Liver (tissue), 9 donors: ENCODE measurements around the gene VDR. TPM values are rescaled to one million over a fixed set of nuclear protein-coding genes. Genes with fewer than 3 reads are reported as not detected.

ENCODE experiments used
- DNase-seq: peaks from one replicate; pipeline ENCODE4 v3.0.0-alpha.2; 2017; ENCODE audit warnings: low spot score
- H3K27ac ChIP-seq, 2 donors: one replicate each; pipeline ENCODE4 v1.7.0; 2013; ENCODE audit warnings: inconsistent platforms in 2 of 2, low read length in 2 of 2, control low read depth in 1 of 2, low read depth in 1 of 2, mild to moderate bottlenecking in 1 of 2
- H3K27me3 ChIP-seq, 4 donors: one replicate each; pipeline versions ENCODE4 v1.6.1 to v1.7.0; 2013; ENCODE audit warnings: low read length in 3 of 4, inconsistent platforms in 1 of 4, mild to moderate bottlenecking in 1 of 4, moderate library complexity in 1 of 4; ENCODE audit not compliant: control insufficient read depth in 4 of 4, insufficient read depth in 4 of 4
- H3K36me3 ChIP-seq, 4 donors: one replicate each; pipeline versions ENCODE4 v1.6.1 to v1.7.0; 2013; ENCODE audit warnings: low read length in 3 of 4, mild to moderate bottlenecking in 3 of 4, low read depth in 1 of 4, moderate library complexity in 1 of 4; ENCODE audit not compliant: control insufficient read depth in 4 of 4, insufficient read depth in 3 of 4
- H3K4me1 ChIP-seq, 4 donors: one replicate each; pipeline versions ENCODE4 v1.6.1 to v1.7.0; 2013; ENCODE audit warnings: low read length in 3 of 4, mild to moderate bottlenecking in 3 of 4, moderate library complexity in 1 of 4; ENCODE audit not compliant: control insufficient read depth in 4 of 4, insufficient read depth in 4 of 4
- H3K4me3 ChIP-seq, 3 donors: one replicate each; pipeline versions ENCODE4 v1.6.1 to v1.7.0; 2013; ENCODE audit warnings: low read length in 3 of 3, control low read depth in 1 of 3, low read depth in 1 of 3, mild to moderate bottlenecking in 1 of 3
- H3K9ac ChIP-seq, 2 donors: one replicate each; pipeline ENCODE4 v1.7.0; 2013; ENCODE audit warnings: low read length in 2 of 2, mild to moderate bottlenecking in 2 of 2, moderate library complexity in 2 of 2, control low read depth in 1 of 2, low read depth in 1 of 2
- H3K9me3 ChIP-seq, 4 donors: one replicate each; pipeline versions ENCODE4 v1.6.1 to v1.7.0; 2013; ENCODE audit warnings: low read length in 3 of 4; ENCODE audit not compliant: control insufficient read depth in 4 of 4
- ATF3 ChIP-seq: IDR thresholded peaks from 2 replicates; pipeline ENCODE4 v1.6.1; 2016; ENCODE audit warnings: antibody characterized with exemption
- CTCF ChIP-seq: fragments of 150-350 bp; IDR thresholded peaks from 2 replicates; pipeline ENCODE4 v1.5.1; 2017; ENCODE audit warnings: improper control_type of control experiment, low read depth, low read length; ENCODE audit not compliant: missing input control
- EGR1 ChIP-seq, 2 donors: IDR thresholded peaks; 2 replicates each; pipeline ENCODE4 v1.6.1; 2016 to 2018; ENCODE audit warnings: antibody characterized with exemption in 2 of 2, low read depth in 2 of 2
- FOXA1 ChIP-seq: IDR thresholded peaks from 2 replicates; pipeline ENCODE4 v1.6.1; 2016; ENCODE audit warnings: antibody characterized with exemption
- FOXA2 ChIP-seq: IDR thresholded peaks from 2 replicates; pipeline ENCODE4 v1.6.1; 2016; ENCODE audit warnings: antibody characterized with exemption
- GABPA ChIP-seq, 2 donors: IDR thresholded peaks in 1 of 2; conservative IDR thresholded peaks in 1 of 2; 2 replicates each; pipeline ENCODE4 v1.6.1; 2016; ENCODE audit warnings: antibody characterized with exemption in 2 of 2, mild to moderate bottlenecking in 1 of 2, moderate library complexity in 1 of 2
- HNF4A ChIP-seq, 2 donors: conservative IDR thresholded peaks; 2 replicates each; pipeline ENCODE4 v1.6.1; 2016; ENCODE audit warnings: antibody characterized with exemption in 2 of 2, mild to moderate bottlenecking in 2 of 2
- HNF4G ChIP-seq: IDR thresholded peaks from 2 replicates; pipeline ENCODE4 v1.6.1; 2016; ENCODE audit warnings: antibody characterized with exemption
- MAX ChIP-seq: IDR thresholded peaks from 2 replicates; pipeline ENCODE4 v1.6.1; 2016; ENCODE audit warnings: antibody characterized with exemption
- NR2F2 ChIP-seq: IDR thresholded peaks from 2 replicates; pipeline ENCODE4 v1.6.1; 2016; ENCODE audit warnings: antibody characterized with exemption
- RAD21 ChIP-seq, 2 donors: IDR thresholded peaks; 2 replicates each; pipeline ENCODE4 v1.6.1; 2016; ENCODE audit warnings: antibody characterized with exemption in 2 of 2, mild to moderate bottlenecking in 2 of 2
- RXRA ChIP-seq, 2 donors: IDR thresholded peaks; 2 replicates each; pipeline ENCODE4 v1.6.1; 2017 to 2018; ENCODE audit warnings: antibody characterized with exemption in 2 of 2, mild to moderate bottlenecking in 1 of 2
- SP1 ChIP-seq: IDR thresholded peaks from 2 replicates; pipeline ENCODE4 v1.6.1; 2018; ENCODE audit warnings: antibody characterized with exemption, mild to moderate bottlenecking
- TAF1 ChIP-seq: conservative IDR thresholded peaks from 2 replicates; pipeline ENCODE4 v1.6.1; 2016; ENCODE audit warnings: antibody characterized with exemption, mild to moderate bottlenecking
- YY1 ChIP-seq: IDR thresholded peaks from 2 replicates; pipeline ENCODE4 v1.6.1; 2016; ENCODE audit warnings: antibody characterized with exemption, mild to moderate bottlenecking
- ZBTB33 ChIP-seq: IDR thresholded peaks from 2 replicates; pipeline ENCODE4 v1.6.1; 2016; ENCODE audit warnings: antibody characterized with exemption
- WGBS: extraction: QIAGEN DNeasy Blood & Tissue Kit; methylation state at CpG from one replicate; pipeline ENCODE4 v1.1.7; 2013; 5-methylcytosine and 5-hydroxymethylcytosine counted together
- polyA plus RNA-seq, 2 donors: library from polyadenylated mRNA; stranded (reverse) in 1 of 2; unstranded in 1 of 2; fragments of 200-250 nt in 1 of 2; fragments of >200 nt in 1 of 2; fragmentation: Nextera tagmentation in 1 of 2; extraction: Ambion mirVana in 1 of 2; gene quantifications; one replicate each; pipeline versions ENCODE4 v1.2.1 to v1.2.3, GENCODE V29; 2013 to 2015
- total RNA-seq, 2 donors: library from RNA; depleted of rRNA; stranded (reverse); fragments of >200 nt; gene quantifications; one replicate each; pipeline ENCODE4 v1.2.3, GENCODE V29; 2014
- donor health status: healthy.
- donor health status: healthy.
- donor health status: healthy.
- donor health status: healthy.
- donor health status: healthy.

The VDR gene
- total and polyA plus RNA-seq, 4 donors, result 0.25 to 0.47 (median 0.35) TPM

- no peak overlapping the region for H3K9ac ChIP-seq
- no peaks in the 10 kb centered on the region for H3K4me1 ChIP-seq
- H3K27ac ChIP-seq, result no peak overlapping the region
- DNase-seq, result no peak
- 94% methylated on average over 7 of the region's 7 CpGs for WGBS
- TF ChIP-seq SP1 (no peak), YY1 (no peak)
- H3K36me3 ChIP-seq, result no peaks in the 10 kb centered on the region
- no peak overlapping the region for H3K4me3 ChIP-seq
- H3K9me3 ChIP-seq, result no peaks in the 10 kb centered on the region
- H3K27me3 ChIP-seq, result no peaks in the 10 kb centered on the region
These were observed 26.4 kb downstream of the VDR start for GRCh38 chr12:47878293-47878917.

GRCh38 chr12:47877081-47877480, 27.7 kb downstream of the VDR start:
- Histone ChIP-seq H3K36me3 (no peaks in the 10 kb centered on the region), H3K9me3 (no peaks in the 10 kb centered on the region), H3K27me3 (no peaks in the 10 kb centered on the region), H3K27ac (no peak overlapping the region), H3K9ac (no peak overlapping the region), H3K4me1 (no peaks in the 10 kb centered on the region), H3K4me3 (no peak overlapping the region)
- no peak for DNase-seq
- WGBS, result 73% methylated on average over 4 of the region's 4 CpGs
- TF ChIP-seq ZBTB33 (no peak), FOXA2 (no peak)

- H3K36me3 ChIP-seq, result no peaks in the 10 kb centered on the region
- H3K9me3 ChIP-seq, result no peaks in the 10 kb centered on the region
- H3K4me3 ChIP-seq, result no peak overlapping the region
- H3K27me3 ChIP-seq, result no peaks in the 10 kb centered on the region
- no peak overlapping the region for H3K27ac ChIP-seq
- H3K9ac ChIP-seq, result no peak overlapping the region
- no peaks in the 10 kb centered on the region for H3K4me1 ChIP-seq
- TF ChIP-seq FOXA2 (no peak), TAF1 (no peak), GABPA (IDR thresholded peaks at IDR 0.05 in 1 of 2, conservative IDR thresholded peaks at IDR 0.05 in 1 of 2) (no peak), CTCF (no peak), ATF3 (no peak), SP1 (no peak), NR2F2 (no peak), FOXA1 (no peak), MAX (no peak), HNF4G (no peak), YY1 (no peak), HNF4A (conservative IDR thresholded peaks at IDR 0.05) (no peak), EGR1 (IDR thresholded peaks at IDR 0.05; ENCODE audit: low read depth in 2 of 2) (no peak), RXRA (IDR thresholded peaks at IDR 0.05) (no peak), RAD21 (IDR thresholded peaks at IDR 0.05) (no peak)
- no peak for DNase-seq
These were observed 28.3 kb downstream of the VDR start for GRCh38 chr12:47876440-47876960.
